ENCODE measurements around the gene MED14.

The MED14 gene

DNA sequence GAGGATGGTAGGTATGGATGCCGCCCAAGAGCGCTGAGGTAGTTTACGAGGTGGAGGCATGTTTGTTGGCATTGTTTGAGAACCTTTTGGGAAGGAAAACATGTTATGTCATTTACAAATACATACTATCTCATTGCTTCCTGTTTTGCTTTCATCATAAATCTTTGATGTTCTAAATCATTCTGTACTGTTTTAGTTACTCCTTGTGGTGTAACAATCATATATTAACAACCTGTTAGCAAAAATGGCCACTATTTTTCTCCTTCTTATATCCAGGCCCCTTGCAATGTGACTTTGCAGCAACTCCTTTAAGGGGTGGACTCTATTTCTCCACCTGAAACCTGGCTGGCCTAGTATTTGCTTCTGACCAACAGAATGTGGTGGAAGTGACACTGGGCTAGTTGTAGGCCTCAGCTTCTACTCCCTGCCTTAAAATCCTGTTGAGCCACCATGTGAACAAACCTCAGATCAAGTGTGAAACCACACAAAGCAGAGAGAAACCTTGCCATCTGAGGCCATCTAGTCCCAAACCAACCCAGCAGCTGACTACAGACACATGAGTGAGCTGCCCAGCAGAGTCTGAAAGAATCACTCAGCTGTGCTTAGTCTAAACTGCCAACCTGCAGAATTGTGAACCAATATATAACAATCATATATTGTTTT, 72.1 kb downstream of the MED14 start:
- no peak for DNase-seq

- no peak for DNase-seq
Measured at GRCh38 chrX:40661489-40661888, 73.9 kb downstream of the MED14 start.

GRCh38 chrX:40660381-40660780, 75.0 kb downstream of the MED14 start:
- DNase-seq: no peak

GRCh38 chrX:40653535-40653934, 81.8 kb downstream of the MED14 start:
- DNase-seq: no peak

DNA sequence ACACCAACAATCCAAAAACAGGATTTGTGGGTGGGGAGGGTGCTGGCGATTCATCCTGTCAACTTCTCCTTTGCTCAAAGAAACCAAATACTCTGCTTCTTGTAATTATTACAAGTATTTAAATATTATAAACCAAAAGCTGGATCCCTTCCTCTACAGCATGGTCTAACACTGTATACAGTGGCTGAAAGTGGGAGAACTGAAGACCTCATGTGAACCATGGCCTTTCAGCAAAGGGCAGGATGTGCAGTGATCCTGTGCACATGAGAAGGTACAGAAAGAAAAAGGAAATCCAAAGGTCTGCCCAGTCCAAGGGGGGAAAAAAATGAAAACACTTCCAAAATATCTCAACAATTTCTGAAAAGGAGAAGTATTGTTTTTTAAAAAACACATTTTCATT, 82.7 kb downstream of the MED14 start:
- DNase-seq: no peak

DNA sequence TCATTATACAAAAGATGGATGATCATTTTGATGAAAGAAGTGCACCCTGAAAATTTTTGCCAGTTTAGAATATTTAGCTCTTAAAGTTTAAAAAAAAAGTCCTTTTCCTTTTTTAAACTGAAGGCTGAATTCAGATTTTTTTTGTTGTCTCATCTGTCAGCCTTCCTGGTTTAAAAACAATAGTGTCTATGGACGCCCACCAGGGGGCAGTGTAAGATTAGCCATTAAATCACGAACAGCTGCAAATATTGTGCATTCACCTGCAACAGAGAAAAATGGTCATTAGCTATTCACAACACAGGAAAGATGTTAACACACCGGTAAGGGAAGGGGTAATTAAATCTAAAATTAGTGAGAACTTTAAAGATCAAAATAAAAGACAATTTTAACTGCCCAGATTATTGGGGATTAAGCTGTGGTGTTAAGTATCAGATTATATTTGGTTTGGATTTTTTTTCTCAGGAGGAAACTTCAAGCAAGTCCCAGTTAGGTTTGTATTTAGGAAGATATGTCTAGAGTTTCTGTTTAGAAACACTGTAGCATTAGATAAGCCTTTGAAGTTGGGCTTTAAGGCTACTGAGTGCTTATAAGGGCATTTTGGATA, 83.6 kb downstream of the MED14 start:
- peak; percentile 73 for DNase-seq

- DNase-seq: peak; percentile 90
Measured at GRCh38 chrX:40647307-40648197, 87.8 kb downstream of the MED14 start, which contains the start of gene CXorf38. Gene CXorf38 (minus strand): TSS chrX:40647561. CDS start chrX:40647520, 41 bp downstream.

- DNase-seq: peak; percentile 40
Measured at GRCh38 chrX:40646489-40647306, 88.6 kb downstream of the MED14 start.

DNA sequence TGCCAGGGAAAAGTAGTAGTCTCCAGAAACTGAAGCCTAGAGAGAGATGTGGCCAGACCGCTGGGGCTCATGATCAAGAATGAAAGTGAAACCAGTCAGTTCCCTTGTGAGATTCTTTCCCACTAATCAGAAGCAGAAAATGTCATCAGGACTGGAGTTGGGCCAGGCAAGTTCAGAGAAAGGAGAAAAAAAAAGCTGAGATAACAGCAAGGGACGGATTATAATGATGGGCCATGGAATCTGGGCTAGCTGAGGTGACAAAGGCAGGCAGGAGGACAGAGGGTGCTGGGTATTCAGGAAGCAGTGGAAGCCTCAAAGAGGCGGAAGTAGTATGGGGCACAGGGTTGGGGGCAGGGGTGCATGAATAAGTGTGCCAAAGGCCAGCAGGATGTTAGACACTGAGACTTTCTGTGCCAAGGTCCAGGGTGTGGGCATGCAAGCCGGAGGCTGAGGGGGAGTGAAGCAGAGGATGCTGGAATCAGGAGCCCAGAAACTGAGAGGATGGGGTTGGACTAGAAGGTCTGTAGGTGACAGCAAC, 90.5 kb downstream of the MED14 start:
- peak; percentile 74 for DNase-seq

DNA sequence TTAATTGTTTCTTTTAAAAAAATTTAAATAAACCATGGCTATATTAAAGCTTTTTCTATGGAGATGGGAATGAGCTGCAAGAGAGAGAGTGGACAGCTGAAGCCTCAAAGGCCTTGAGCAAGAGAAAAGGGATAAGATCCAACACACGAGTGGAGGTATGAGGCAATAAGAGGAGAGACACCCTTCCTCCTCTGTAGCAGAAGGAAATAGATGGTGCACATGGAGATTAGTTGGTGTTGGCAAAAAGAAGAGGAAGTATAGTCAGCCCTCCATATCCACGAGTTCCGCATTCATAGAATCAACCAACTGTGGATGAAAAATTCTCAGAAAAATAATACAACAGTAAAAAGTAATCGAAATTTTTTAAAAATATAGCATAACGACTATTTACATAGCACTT, 91.2 kb downstream of the MED14 start:
- DNase-seq: no peak

DNA sequence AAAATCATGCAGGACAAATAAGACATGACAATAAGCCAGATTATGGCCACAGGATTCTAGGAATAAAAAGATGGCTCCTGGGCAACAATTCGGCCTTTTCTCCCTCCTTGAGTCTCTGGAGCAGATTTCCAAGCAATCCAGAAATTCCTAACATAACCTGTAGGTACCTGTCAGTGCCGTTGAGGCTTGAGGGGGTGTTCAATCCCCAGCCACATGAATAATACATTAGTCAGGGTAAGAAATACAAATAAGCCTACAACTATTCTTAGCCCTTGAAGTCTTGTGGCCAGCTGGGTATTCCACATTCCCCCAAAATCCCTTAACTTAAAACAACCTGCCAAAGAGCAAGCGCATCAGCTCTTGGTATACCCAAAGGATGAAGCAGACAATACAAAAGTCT, 97.7 kb downstream of the MED14 start:
- DNase-seq: no peak

GRCh38 chrX:40632199-40632598, 103.1 kb downstream of the MED14 start:
- no peak for DNase-seq

DNA sequence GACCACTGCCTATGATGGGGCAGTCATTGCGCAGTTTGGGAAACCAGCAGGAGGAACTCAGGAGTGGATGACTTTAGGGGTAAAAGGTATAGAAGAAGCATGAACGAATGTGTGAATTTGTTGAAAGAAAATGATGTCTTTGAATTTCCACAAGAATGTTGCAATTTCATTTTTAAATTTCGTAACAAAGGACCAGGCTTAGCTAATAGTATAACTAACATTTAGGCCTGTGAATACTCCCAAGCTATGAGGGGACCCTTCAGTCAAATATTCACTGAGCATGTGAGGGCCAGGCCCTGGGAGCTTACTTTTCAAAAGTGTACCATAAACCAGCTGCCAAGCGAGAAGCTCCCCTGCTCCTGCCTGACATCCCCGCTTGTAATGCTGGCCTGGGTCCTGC, 106.8 kb downstream of the MED14 start:
- DNase-seq: no peak

DNA sequence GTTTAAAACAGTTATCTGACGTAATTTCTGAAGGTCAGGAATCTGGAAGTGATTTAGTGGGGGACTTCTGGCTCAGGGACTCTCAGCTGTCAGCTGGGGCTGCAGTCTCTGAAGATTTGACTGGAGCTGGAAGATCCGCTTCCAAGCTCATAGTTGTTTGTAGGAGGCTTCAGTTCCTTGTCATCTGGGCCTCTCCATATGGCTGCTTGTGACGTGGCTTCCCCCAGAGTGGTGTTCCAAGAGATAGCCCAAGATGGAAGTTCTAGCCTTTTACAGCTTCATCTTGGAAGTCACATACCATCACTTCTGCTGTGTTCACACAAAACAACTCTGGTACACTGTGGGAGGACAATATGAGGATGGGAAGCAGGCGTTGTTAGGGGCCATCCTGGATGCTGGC, 110.0 kb downstream of the MED14 start:
- DNase-seq: no peak

GRCh38 chrX:40623665-40624064, 111.7 kb downstream of the MED14 start:
- DNase-seq: no peak

GRCh38 chrX:40623139-40623536, 112.2 kb downstream of the MED14 start, which contains the start of gene MPC1L:
Gene MPC1L (plus strand): TSS chrX:40623428. CDS start chrX:40623566, 138 bp downstream.
- DNase-seq: no peak

GRCh38 chrX:40622479-40623138, 112.7 kb downstream of the MED14 start:
- DNase-seq: no peak

- DNase-seq: no peak
Measured at GRCh38 chrX:40617566-40617965, 117.8 kb downstream of the MED14 start.

- DNase-seq: no peak
Measured at GRCh38 chrX:40615976-40616375, 119.4 kb downstream of the MED14 start.

DNA sequence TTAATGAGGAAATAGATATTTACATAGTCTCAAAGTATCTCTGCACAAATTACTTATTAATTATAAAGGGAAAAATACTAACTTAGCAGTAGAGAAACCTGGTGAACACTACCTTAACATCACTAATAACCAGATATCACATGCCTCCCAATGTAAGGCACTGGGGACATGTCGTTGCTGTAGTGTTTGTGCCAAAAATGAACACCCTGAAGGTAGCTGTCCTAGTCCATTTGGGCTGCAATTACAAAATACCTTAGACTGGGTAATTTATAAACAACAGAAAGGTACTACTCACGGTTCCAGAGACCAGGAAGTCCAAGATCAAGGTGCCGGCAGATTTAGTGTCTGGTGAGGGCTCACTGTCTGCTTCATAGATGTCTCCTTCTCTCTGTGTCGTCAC, 122.8 kb downstream of the MED14 start:
- DNase-seq: no peak

GRCh38 chrX:40607381-40607780, 128.0 kb downstream of the MED14 start:
- DNase-seq: no peak

- no peak for DNase-seq
Measured at GRCh38 chrX:40603446-40603845, 131.9 kb downstream of the MED14 start.

Measured in RPMI8226 (cell line).